HEK293T (cell line): ENCODE data around the gene MUC4.

Experiments used
- ARNT ChIP-seq: fragments of 450-650 bp; IDR thresholded peaks from 2 replicates; pipeline ENCODE4 v1.6.1; 2017; ENCODE audit warnings: mild to moderate bottlenecking
- BHLHE40 ChIP-seq: fragments of 450-650 bp; IDR thresholded peaks from 2 replicates; pipeline ENCODE4 v1.6.1; 2016; ENCODE audit warnings: mild to moderate bottlenecking, moderate library complexity, borderline replicate concordance
- ELF4 ChIP-seq: fragments of 450-650 bp; IDR thresholded peaks from 2 replicates; pipeline ENCODE4 v1.6.1; 2017; ENCODE audit warnings: antibody characterized with exemption
- FOXA1 ChIP-seq: fragments of 450-650 bp; IDR thresholded peaks from 2 replicates; pipeline ENCODE4 v1.6.1; 2016; ENCODE audit warnings: mild to moderate bottlenecking
- FOXK2 ChIP-seq: fragments of 450-650 bp; IDR thresholded peaks from 2 replicates; pipeline ENCODE4 v1.6.1; 2016; ENCODE audit warnings: mild to moderate bottlenecking
- FOXM1 ChIP-seq: fragments of 450-650 bp; IDR thresholded peaks from 2 replicates; pipeline ENCODE4 v1.6.1; 2017; ENCODE audit warnings: mild to moderate bottlenecking, borderline replicate concordance
- HDGF ChIP-seq: fragments of 450-650 bp; IDR thresholded peaks from 2 replicates; pipeline ENCODE4 v1.6.1; 2017; ENCODE audit warnings: antibody characterized with exemption, borderline replicate concordance
- L3MBTL2 ChIP-seq: fragments of 450-650 bp; conservative IDR thresholded peaks from 2 replicates; pipeline ENCODE4 v1.6.1; 2016; ENCODE audit warnings: mild to moderate bottlenecking
- NFRKB ChIP-seq: fragments of 450-650 bp; IDR thresholded peaks from 2 replicates; pipeline ENCODE4 v1.6.1; 2016; ENCODE audit warnings: mild to moderate bottlenecking, moderate library complexity
- PKNOX1 ChIP-seq: fragments of 450-650 bp; IDR thresholded peaks from 2 replicates; pipeline ENCODE4 v1.6.1; 2016
- SP1 ChIP-seq: fragments of 450-650 bp; IDR thresholded peaks from 2 replicates; pipeline ENCODE4 v1.6.1; 2017
- SUZ12 ChIP-seq: fragments of 450-650 bp; IDR thresholded peaks from 2 replicates; pipeline ENCODE4 v1.6.1; 2016; ENCODE audit warnings: mild to moderate bottlenecking
- TARDBP ChIP-seq: fragments of 450-650 bp; IDR thresholded peaks from 2 replicates; pipeline ENCODE4 v1.6.1; 2016
- ZNF384 ChIP-seq: fragments of 450-650 bp; IDR thresholded peaks from 2 replicates; pipeline ENCODE4 v1.6.1; 2016

GRCh38 chr3:195767792-195768191 lies 43.9 kb downstream of the MUC4 start:
- TF ChIP-seq SP1 (no peak), NFRKB (no peak), TARDBP (no peak), FOXM1 (no peak), BHLHE40 (no peak), SUZ12 (no peak), HDGF (no peak), ELF4 (no peak), ARNT (no peak), FOXA1 (no peak), FOXK2 (no peak), L3MBTL2 (no peak), ZNF384 (no peak), PKNOX1 (no peak)
